ENCODE measurements around the gene GPR160. TPM values are rescaled to one million over a fixed set of nuclear protein-coding genes. Genes with fewer than 3 reads are reported as not detected.

GPR160 gene
- total and polyA plus RNA-seq, 2 of the 13 experiments (the other 11 are each of a cell fraction or from before 2014, with no cell fraction given) = 12.1 to 23.2 TPM

DNA sequence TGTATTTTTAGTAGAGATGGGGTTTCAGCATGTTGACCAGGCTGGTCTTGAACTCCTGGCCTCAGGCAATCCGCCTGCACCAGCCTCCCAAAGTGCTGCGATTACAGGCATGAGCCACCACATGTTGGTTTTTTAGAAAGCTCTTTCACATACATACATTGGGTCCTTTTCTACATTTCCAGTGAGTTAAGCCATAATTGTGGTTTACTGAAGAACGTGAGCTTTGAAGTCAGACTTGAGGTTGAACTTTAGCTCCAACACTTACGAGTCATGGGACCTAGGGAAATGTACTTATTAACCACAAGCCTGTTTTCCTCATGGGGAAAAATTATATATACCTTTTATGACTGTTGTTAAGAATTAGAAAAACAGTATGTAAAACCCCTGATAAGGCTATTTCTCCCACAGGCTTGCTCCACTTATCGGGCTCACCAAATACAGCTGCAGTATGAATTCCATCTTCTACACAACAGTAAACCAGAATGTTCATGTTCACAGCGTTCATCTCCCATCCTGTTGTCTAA lies 39.0 kb downstream of the GPR160 start (continued):
- no peak for TF ChIP-seq BRF2 (CRISPR knock-in tag; IDR thresholded peaks at IDR 0.05)
- TF ChIP-seq ZSCAN12 (CRISPR knock-in tag; IDR thresholded peaks at IDR 0.05) = no peak
- TF ChIP-seq HDAC6 (IDR thresholded peaks at IDR 0.05; ENCODE audit: low read depth, low read length) = no peak
- TF ChIP-seq ARID5B (CRISPR knock-in tag; IDR thresholded peaks at IDR 0.05) = 0 out of 2 replicates have a peak, but pooled peaks have one; percentile 62
- no peak for TF ChIP-seq ZNF33B (CRISPR knock-in tag; IDR thresholded peaks at IDR 0.05)
- TF ChIP-seq TIGD3 (CRISPR knock-in tag; IDR thresholded peaks at IDR 0.05; ENCODE audit: borderline replicate concordance) = no peak
- TF ChIP-seq TSC22D2 (CRISPR knock-in tag; IDR thresholded peaks at IDR 0.05; ENCODE audit: borderline replicate concordance) = no peak
- peak; percentile 21; the same call in 1 of the 2 replicates for TF ChIP-seq NR2C2 (CRISPR knock-in tag; IDR thresholded peaks at IDR 0.05; ENCODE audit: borderline replicate concordance)
- TF ChIP-seq ZFP36L1 (CRISPR knock-in tag; IDR thresholded peaks at IDR 0.05) = 0 out of 2 replicates have a peak, but pooled peaks have one; percentile 35
- TF ChIP-seq AKAP8 (CRISPR knock-in tag; IDR thresholded peaks at IDR 0.05) = no peak
- TF ChIP-seq MTA1 (CRISPR knock-in tag; IDR thresholded peaks at IDR 0.05; ENCODE audit: borderline replicate concordance) = no peak
- no peak for TF ChIP-seq ATF5 (CRISPR knock-in tag; IDR thresholded peaks at IDR 0.05; ENCODE audit: low read depth)
- TF ChIP-seq ZNF768 (CRISPR knock-in tag; IDR thresholded peaks at IDR 0.05) = no peak
- TF ChIP-seq, protein P1, sequence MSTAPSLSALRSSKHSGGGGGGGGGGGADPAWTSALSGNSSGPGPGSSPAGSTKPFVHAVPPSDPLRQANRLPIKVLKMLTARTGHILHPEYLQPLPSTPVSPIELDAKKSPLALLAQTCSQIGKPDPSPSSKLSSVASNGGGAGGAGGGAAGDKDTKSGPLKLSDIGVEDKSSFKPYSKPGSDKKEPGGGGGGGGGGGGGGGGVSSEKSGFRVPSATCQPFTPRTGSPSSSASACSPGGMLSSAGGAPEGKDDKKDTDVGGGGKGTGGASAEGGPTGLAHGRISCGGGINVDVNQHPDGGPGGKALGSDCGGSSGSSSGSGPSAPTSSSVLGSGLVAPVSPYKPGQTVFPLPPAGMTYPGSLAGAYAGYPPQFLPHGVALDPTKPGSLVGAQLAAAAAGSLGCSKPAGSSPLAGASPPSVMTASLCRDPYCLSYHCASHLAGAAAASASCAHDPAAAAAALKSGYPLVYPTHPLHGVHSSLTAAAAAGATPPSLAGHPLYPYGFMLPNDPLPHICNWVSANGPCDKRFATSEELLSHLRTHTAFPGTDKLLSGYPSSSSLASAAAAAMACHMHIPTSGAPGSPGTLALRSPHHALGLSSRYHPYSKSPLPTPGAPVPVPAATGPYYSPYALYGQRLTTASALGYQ (CRISPR knock-in tag; IDR thresholded peaks at IDR 0.05) = no peak
- no peak for TF ChIP-seq PHF5A (CRISPR knock-in tag; IDR thresholded peaks at IDR 0.05; ENCODE audit: low read depth, unreplicated experiment)
- no peak; the same call in 1 of the 2 replicates for TF ChIP-seq ETV5 (CRISPR knock-in tag; IDR thresholded peaks at IDR 0.05; ENCODE audit: borderline replicate concordance)
- TF ChIP-seq ZNF557 (CRISPR knock-in tag; IDR thresholded peaks at IDR 0.05) = no peak
- no peak for TF ChIP-seq SYNCRIP (IDR thresholded peaks at IDR 0.05; ENCODE audit: insufficient read depth, low read depth, low read length)
- no peak for TF ChIP-seq ZNF572 (CRISPR knock-in tag; IDR thresholded peaks at IDR 0.05)
- TF ChIP-seq ZNF816 (CRISPR knock-in tag; IDR thresholded peaks at IDR 0.05; ENCODE audit: borderline replicate concordance) = no peak
